ENCODE results near the gene BARHL1. TPM values are rescaled to one million over a fixed set of nuclear protein-coding genes. Genes with fewer than 3 reads are reported as not detected.
A peak's percentile ranks its signal among the peaks of the same experiment; 100 is the strongest.

BARHL1 gene
- polyA plus RNA-seq, 1 experiment, result not detected

DNA sequence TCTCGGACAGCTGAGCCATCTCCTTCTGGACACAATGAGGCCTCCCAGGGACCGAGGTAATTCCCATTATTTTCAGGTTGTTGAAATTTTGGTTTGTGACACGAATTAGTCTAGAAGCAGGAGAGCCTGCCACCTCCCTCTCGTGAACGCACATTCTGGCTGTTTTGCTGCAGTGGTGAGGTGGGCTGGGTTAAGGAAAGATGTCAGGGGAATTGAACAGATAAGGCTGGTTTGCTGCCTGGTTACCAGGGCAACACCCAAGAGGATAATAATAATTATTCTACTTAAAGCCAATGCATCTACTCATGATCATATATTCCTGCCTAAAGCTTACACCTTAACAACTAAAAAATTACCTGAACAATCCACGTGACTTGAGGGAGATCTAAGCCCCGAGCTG, 49.3 kb downstream of the BARHL1 start:
- ChIA-PET CTCF (no interaction called here), POLR2A (no interaction called here)
- H3K27ac ChIP-seq (ENCODE audit: low read depth, low read length), result peak overlapping the region; percentile 31
- no peak for TF ChIP-seq CTCF (IDR thresholded peaks at IDR 0.05; ENCODE audit: low read depth, low read length)
- no peaks in the 10 kb centered on the region for H3K27me3 ChIP-seq (ENCODE audit: control insufficient read depth, insufficient read depth, low read length)
- DNase-seq (ENCODE audit: low read depth, low spot score), result no peak
- no peak overlapping the region for H3K4me3 ChIP-seq (ENCODE audit: low read depth, low read length)
- no peaks in the 10 kb centered on the region for H3K9me3 ChIP-seq (ENCODE audit: control insufficient read depth, insufficient read depth, low read length)

GRCh38 chr9:132632413-132633129, 50.2 kb downstream of the BARHL1 start:
- no peak for TF ChIP-seq CTCF (IDR thresholded peaks at IDR 0.05; ENCODE audit: low read depth, low read length)
- Histone ChIP-seq H3K4me3 (ENCODE audit: low read depth, low read length) (no peak overlapping the region), H3K27me3 (ENCODE audit: control insufficient read depth, insufficient read depth, low read length) (no peaks in the 10 kb centered on the region), H3K27ac (ENCODE audit: low read depth, low read length) (no peak overlapping the region), H3K9me3 (ENCODE audit: control insufficient read depth, insufficient read depth, low read length) (no peaks in the 10 kb centered on the region)
- POLR2A ChIA-PET, result no interaction called here
- CTCF ChIA-PET, result interaction anchor here (1.2 kb wide), 1 partner anchor 11 kb away, joined by 3 read pairs; no protein-coding TSS in a partner anchor
- DNase-seq (ENCODE audit: low read depth, low spot score), result no peak

DNA sequence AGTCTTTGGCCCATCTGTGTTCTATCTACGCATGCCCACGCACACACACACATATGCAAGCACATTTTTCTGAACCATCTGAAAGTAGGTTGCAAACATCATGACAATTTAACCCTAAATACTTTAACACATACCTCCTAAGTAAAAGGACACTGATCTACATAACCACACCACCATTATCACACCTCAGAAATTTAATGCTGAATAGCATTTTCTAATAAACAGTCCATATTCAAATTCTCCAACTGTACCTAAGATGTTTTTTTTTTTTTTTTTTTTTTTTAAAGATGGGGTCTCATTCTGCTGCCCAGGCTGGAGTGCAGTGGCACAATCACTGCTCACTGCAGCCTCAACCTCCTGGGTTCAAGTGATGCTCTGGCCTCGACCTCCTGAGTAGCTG, 51.9 kb downstream of the BARHL1 start:
- DNase-seq (ENCODE audit: low read depth, low spot score), result no peak
- no peak for TF ChIP-seq CTCF (IDR thresholded peaks at IDR 0.05; ENCODE audit: low read depth, low read length)
- ChIA-PET POLR2A (no interaction called here), CTCF (no interaction called here)
- H3K27me3 ChIP-seq (ENCODE audit: control insufficient read depth, insufficient read depth, low read length), result no peaks in the 10 kb centered on the region
- no peaks in the 10 kb centered on the region for H3K9me3 ChIP-seq (ENCODE audit: control insufficient read depth, insufficient read depth, low read length)
- H3K27ac ChIP-seq (ENCODE audit: low read depth, low read length), result no peak overlapping the region
- no peak overlapping the region for H3K4me3 ChIP-seq (ENCODE audit: low read depth, low read length)

- Histone ChIP-seq H3K27me3 (ENCODE audit: control insufficient read depth, insufficient read depth, low read length) (no peaks in the 10 kb centered on the region), H3K27ac (ENCODE audit: low read depth, low read length) (no peak overlapping the region), H3K9me3 (ENCODE audit: control insufficient read depth, insufficient read depth, low read length) (no peaks in the 10 kb centered on the region), H3K4me3 (ENCODE audit: low read depth, low read length) (no peak overlapping the region)
- CTCF ChIA-PET, result no interaction called here
- TF ChIP-seq CTCF (IDR thresholded peaks at IDR 0.05; ENCODE audit: low read depth, low read length), result no peak
- DNase-seq (ENCODE audit: low read depth, low spot score), result no peak
- POLR2A ChIA-PET, result no interaction called here
Observed at GRCh38 chr9:132637351-132637750, 54.9 kb downstream of the BARHL1 start.

DNA sequence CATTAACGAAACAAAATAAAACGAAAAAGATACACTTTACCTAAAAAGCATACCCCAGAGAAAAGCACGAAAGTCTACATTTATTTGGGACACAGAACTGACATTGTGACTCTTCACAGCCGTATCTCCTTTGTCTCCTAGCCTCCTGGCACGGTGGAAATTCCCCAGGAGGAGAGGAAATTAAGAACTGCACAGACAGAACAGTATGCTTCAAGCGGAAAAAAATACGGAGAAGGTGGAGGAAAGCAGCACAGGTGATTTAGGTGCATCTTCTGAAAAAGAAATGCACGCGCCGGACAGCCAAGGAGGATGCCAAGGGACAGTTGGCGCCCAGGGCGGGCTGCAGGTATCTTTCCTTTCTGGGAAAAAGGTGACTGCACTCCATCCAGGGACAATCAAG, 55.4 kb downstream of the BARHL1 start:
- CTCF ChIA-PET, result no interaction called here
- TF ChIP-seq CTCF (IDR thresholded peaks at IDR 0.05; ENCODE audit: low read depth, low read length), result no peak
- no peaks in the 10 kb centered on the region for H3K9me3 ChIP-seq (ENCODE audit: control insufficient read depth, insufficient read depth, low read length)
- H3K4me3 ChIP-seq (ENCODE audit: low read depth, low read length), result no peak overlapping the region
- no peak for DNase-seq (ENCODE audit: low read depth, low spot score)
- H3K27ac ChIP-seq (ENCODE audit: low read depth, low read length), result no peak overlapping the region
- POLR2A ChIA-PET, result no interaction called here
- H3K27me3 ChIP-seq (ENCODE audit: control insufficient read depth, insufficient read depth, low read length), result no peaks in the 10 kb centered on the region

Measured in AG04450 (cell line).